NCI-H1694 treated with DMSO at 0.1 percent for 48 hours (cell line): ENCODE results near the gene PIBF1.
"Not testable (repeated sequence)": the region's sequence is repeated elsewhere in the genome, so short reads cannot be mapped to it uniquely, and the experiment has no call there.

Experiments used
- DNase-seq: peaks from one replicate; lab custom pipeline; 2025; lab: John Stamatoyannopoulos, UW

The PIBF1 gene

GRCh38 chr13:72781451-72782439 lies at the start of gene PIBF1, which contains the start of gene DIS3:
Gene PIBF1 (plus strand): TSS chr13:72782133. CDS start chr13:72783470, 1,337 bp downstream.
Gene DIS3 (minus strand): TSS chr13:72781900. CDS start chr13:72781832, 68 bp downstream.
- DNase-seq: peak; percentile 97

GRCh38 chr13:72737033-72737432 lies 44.9 kb upstream of the PIBF1 start:
- no peak for DNase-seq

- DNase-seq: no peak
These were observed 41.9 kb upstream of the PIBF1 start for GRCh38 chr13:72740015-72740414.

- no peak for DNase-seq
These were observed 36.7 kb upstream of the PIBF1 start for GRCh38 chr13:72745260-72745659.

- DNase-seq: no peak
These were observed 30.7 kb upstream of the PIBF1 start for GRCh38 chr13:72751220-72751619.

GRCh38 chr13:72754111-72754510 lies 27.8 kb upstream of the PIBF1 start:
- no peak for DNase-seq

- no peak for DNase-seq
These were observed 24.0 kb upstream of the PIBF1 start for GRCh38 chr13:72757792-72758535.

GRCh38 chr13:72760189-72760588 lies 21.7 kb upstream of the PIBF1 start:
- DNase-seq: no peak

- DNase-seq: no peak
These were observed 18.5 kb upstream of the PIBF1 start for GRCh38 chr13:72763411-72763810.

GRCh38 chr13:72774019-72774418 lies 7.9 kb upstream of the PIBF1 start:
- no peak for DNase-seq

GRCh38 chr13:72782717-72783116 lies 784 bp downstream of the PIBF1 start:
- no peak for DNase-seq

- not testable (repeated sequence) for DNase-seq
These were observed 2.7 kb downstream of the PIBF1 start for GRCh38 chr13:72784679-72785078.

- DNase-seq: no peak
These were observed 6.9 kb downstream of the PIBF1 start for GRCh38 chr13:72788831-72789230.

- no peak for DNase-seq
These were observed 10.7 kb downstream of the PIBF1 start for GRCh38 chr13:72792640-72793039.

GRCh38 chr13:72798817-72799216 lies 16.9 kb downstream of the PIBF1 start:
- DNase-seq: no peak

- DNase-seq: no peak
These were observed 22.4 kb downstream of the PIBF1 start for GRCh38 chr13:72804301-72804700.

- DNase-seq: no peak
These were observed 23.9 kb downstream of the PIBF1 start for GRCh38 chr13:72805676-72806346.

GRCh38 chr13:72806514-72806913 lies 24.6 kb downstream of the PIBF1 start:
- not testable (repeated sequence) for DNase-seq

GRCh38 chr13:72808917-72809500 lies 27.1 kb downstream of the PIBF1 start:
- DNase-seq: peak; percentile 8

- DNase-seq: no peak
These were observed 38.4 kb downstream of the PIBF1 start for GRCh38 chr13:72820156-72820897.

GRCh38 chr13:72820898-72821279 lies 39.0 kb downstream of the PIBF1 start:
- no peak for DNase-seq
